GM10847 (cell line): ENCODE results near the gene HIKESHI.

Source experiments
- POLR2A ChIP-seq: IDR thresholded peaks from 2 replicates; pipeline ENCODE4 v1.6.1; 2011; ENCODE audit not compliant: insufficient read length; ENCODE audit errors: extremely low read depth

The HIKESHI gene

DNA sequence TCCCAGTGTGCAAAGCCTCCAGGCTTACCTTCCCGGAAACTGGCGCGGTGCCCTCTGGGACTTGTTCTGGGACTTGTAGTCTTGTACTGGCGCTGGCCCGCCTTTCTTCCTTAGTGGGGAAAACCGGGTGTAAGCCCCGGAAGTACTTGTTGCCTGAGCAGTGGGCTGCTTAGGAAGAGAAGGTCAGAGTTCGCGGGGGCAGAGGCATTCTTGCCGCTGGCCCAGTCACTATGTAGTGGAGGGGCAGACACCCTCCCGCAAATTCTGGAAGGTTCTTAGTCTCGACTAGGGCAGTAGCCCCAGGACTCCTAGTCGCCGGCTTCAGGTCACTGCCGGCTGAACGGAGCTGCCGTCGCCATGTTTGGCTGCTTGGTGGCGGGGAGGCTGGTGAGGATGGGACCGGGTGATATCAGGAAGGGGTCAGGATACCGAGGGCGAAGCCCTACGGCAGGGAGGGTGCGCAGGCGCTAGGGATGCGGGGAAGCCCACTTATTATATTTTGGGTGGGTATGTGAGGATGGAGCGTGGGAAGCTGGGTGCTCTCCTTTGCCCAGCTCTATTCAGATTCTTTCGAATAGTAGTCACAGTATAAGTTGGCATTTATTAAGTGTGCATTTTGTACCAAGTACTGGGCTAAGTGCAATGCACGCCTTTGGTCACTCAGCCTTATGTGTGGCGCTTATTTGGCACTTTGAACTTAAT, at the start of gene HIKESHI:
Gene HIKESHI, plus strand, starts transcription at position 149 of the 702 bp plus-strand sequence. Its CDS starts 209 bp downstream, at position 358.
- TF ChIP-seq POLR2A = peak; percentile 61

GRCh38 chr11:86255896-86256295, 46.1 kb upstream of the HIKESHI start:
- TF ChIP-seq POLR2A = no peak

DNA sequence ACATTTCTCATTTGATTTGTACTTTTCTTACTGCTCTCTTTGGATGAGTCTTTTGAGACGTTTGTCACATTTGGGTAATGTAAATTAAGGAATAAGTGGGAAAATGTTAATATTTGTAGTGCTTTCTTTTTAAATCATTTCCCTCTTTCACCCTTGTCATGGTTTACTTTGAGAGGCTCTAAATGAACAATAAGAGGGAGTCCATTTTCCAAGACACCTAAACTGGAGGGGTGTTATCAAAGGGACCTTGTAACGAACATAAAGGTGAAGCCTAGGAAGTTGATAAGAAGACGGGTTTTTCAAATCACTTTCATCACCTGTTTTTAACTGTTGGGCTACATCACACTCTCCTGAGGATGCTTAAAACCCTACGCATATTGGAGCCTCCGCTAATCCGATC, 45.4 kb upstream of the HIKESHI start:
- TF ChIP-seq POLR2A = no peak

DNA sequence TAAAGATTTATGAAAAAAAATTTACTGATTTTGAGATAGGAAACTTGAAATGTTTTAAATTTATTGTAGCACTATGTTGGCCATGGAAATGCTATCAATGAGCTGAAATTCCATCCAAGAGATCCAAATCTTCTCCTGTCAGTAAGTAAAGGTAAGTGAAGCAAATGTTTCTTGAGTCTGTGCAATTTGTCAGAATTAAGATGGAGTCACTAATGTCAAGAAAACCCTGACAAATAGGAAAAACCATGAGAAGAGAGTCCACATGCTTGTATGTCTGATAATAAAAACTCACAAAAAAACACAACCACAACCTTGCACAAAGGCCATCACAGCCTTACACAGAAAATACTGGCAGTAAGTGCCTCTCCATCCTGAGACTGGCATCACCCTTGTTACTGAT, 44.6 kb upstream of the HIKESHI start:
- TF ChIP-seq POLR2A = no peak

DNA sequence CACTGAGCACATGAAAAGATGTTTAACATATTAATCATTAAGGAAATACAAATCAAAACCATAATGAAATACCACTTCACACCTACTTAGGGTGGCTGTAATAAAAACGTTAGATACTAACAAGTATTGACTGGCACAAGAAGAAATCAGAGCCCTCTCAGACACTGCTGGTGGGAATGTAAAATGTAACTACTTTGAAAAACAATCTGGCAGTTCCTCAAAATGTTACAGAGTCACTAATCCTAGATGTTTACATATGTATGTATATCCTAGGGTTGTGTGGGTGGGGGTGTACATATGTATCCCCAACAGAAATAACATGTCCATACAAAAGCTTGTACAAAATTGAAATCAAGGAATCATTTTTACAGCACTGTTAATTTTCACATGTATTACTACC, 42.3 kb upstream of the HIKESHI start:
- TF ChIP-seq POLR2A = no peak

- no peak for TF ChIP-seq POLR2A
Observed at GRCh38 chr11:86261328-86261727, 40.7 kb upstream of the HIKESHI start.

DNA sequence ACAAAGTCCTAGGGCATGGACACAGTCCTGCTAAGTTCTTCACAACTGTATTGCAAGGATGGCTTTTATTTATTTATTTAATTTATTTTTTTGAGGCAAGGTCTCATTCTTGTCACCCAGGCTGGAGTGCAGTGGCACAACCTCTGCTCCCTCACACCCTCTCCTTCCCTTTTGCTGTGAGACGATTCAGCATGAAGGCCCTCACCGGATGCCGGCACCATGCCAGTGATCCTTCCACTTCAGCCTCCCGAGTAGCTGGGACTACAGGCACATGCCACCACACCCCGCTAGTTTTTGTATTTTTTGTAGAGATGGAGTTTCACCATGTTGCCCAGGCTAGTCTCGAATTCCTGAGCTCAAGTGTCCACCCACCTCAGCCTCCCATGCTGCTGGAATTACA, 39.7 kb upstream of the HIKESHI start:
- no peak for TF ChIP-seq POLR2A

DNA sequence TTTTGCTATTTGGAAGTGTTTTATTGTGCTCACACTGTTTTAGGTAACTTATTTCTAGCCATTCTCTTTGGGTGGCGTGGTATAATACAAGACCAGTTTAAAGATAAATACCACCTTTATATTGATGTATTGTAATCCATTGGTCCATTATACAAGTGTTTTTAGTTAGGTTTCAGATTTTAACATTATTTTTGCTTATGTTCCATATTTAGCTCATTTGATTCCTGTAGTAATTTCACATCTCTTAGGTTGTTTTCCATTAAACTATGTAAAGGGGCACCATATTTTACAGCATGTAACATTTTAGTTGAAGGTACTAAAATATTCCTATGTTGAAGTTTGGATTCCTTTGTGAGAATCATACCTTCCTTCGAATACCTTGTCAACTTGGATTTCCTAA, 37.4 kb upstream of the HIKESHI start:
- TF ChIP-seq POLR2A = no peak

- no peak for TF ChIP-seq POLR2A
Observed at GRCh38 chr11:86265194-86265593, 36.8 kb upstream of the HIKESHI start.

DNA sequence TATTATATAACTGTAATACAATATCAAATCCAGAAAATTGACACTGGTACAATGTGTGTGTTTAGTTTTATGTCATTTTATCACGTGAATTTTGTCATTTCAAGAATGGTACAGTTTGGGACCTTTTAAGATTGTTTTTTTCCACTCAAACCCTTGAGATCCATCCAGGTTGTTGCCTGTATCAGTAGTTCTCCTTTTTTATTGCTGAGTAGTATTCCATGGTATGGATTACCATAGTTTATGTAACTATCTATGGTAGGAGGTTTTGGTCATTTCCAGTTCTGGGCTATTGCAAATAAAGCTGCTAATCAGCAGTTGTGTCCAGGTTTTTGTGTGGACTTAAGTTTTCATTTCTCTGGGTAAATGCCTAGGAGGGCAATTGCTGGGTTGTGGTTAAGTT, 32.4 kb upstream of the HIKESHI start:
- no peak for TF ChIP-seq POLR2A

- TF ChIP-seq POLR2A = no peak
Observed at GRCh38 chr11:86274503-86274902, 27.5 kb upstream of the HIKESHI start.

DNA sequence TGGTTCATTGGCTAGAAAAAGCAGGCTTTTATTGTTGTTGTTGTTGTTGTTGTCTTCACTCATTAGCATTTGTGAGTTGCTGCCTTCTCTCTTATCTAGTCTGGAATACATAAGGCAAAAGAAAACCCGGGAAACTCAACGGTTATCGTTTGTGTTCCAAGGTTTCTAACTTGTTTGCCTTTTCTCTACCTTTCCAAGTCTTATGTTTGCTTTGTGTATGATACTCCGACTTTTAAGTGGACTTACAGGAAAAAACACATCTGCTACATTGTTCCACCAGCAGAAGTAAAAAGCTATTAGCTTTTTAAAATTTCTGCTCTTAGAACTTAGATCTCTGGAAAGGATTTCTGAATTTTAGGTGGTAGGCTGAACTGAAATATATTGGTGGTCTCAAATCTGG, 27.0 kb upstream of the HIKESHI start:
- TF ChIP-seq POLR2A = no peak

DNA sequence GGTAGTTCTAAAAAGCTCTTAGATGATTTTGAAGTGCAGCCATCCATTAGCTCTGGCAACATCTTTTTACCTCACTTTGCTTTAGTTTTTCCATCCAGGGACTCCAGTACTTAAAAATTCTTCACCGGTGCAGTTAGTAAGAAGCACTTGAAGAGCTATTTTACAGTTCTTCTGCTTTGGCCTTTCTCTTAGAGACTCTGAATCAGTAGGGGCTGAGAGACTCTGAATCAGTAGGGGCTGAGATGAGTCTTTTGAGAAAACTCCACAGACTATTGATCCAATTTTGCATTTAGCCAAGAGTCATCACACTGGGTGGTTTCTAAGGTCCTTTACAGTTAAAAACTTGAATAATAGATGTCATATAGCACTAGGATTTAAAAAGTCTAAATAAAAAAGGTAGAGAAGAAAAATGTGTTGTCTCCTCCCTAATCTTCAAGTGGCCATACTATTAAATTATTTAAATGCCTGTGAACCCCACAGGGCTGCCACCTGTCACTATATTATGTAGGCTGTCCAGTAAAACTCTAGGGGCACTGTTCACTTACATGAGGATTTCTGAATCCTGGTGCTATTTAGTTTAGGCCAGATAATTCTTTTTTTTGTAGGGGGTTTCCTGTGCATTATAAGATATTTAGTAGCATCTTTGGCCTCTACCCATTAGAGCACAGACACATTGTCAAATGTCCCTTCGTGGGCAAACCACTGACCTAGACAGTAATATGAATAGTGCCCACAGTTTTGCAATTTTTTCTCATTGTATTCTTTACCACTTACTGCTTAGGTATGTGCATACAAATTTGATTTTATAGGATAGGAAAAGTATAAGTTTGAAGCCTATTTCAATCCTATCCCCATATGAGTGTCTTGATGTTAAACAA, 26.3 kb upstream of the HIKESHI start:
- no peak for TF ChIP-seq POLR2A

DNA sequence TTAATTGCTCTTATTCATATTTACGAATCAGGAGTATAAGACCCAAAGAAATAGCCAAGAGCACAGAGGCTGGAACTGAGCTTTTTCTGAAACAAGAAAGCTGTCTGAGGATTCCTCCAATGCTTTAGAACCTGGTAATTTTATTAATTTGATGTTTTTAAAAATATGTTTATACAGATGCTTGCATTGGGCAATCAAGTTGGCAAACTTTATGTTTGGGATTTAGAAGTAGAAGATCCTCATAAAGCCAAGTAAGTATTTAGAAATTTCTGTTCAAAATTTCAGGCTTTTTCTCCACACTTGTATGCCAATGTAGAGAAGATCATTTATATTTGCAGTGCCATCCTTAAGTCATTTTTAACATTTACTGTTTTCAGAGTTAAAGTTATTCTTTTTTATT, 24.3 kb upstream of the HIKESHI start:
- TF ChIP-seq POLR2A = no peak

- no peak for TF ChIP-seq POLR2A
Observed at GRCh38 chr11:86278226-86278625, 23.8 kb upstream of the HIKESHI start.

- TF ChIP-seq POLR2A = no peak
Observed at GRCh38 chr11:86279747-86280146, 22.3 kb upstream of the HIKESHI start.
